Hepatocyte (in vitro differentiated cells): ENCODE data around the gene GAGE10. TPM values are rescaled to one million over a fixed set of nuclear protein-coding genes. Genes with fewer than 3 reads are reported as not detected.

Source experiments
- DNase-seq: peaks from one replicate; pipeline ENCODE4 v3.0.0-alpha.2; 2016; ENCODE audit warnings: low spot score
- H2AFZ ChIP-seq: fragments of 200-600 bp; sonication (generic); 2 replicates; pipeline ENCODE4 v1.6.0; 2016; ENCODE audit warnings: antibody characterized with exemption, mild to moderate bottlenecking
- H3K27ac ChIP-seq: fragments of 200-600 bp; sonication (generic); 2 replicates; pipeline ENCODE4 v1.5.1; 2016; ENCODE audit warnings: mild to moderate bottlenecking
- H3K27me3 ChIP-seq: fragments of 200-600 bp; sonication (generic); 2 replicates; pipeline ENCODE4 v1.6.1; 2016
- H3K36me3 ChIP-seq: fragments of 200-600 bp; sonication (generic); replicated peaks from 2 replicates; pipeline ENCODE4 v1.5.1; 2016; ENCODE audit warnings: low read depth; ENCODE audit not compliant: insufficient read depth
- H3K4me1 ChIP-seq: fragments of 200-600 bp; sonication (generic); 2 replicates; pipeline ENCODE4 v1.5.1; 2016; ENCODE audit warnings: mild to moderate bottlenecking, moderate library complexity; ENCODE audit not compliant: insufficient read depth
- H3K4me2 ChIP-seq: fragments of 200-600 bp; sonication (generic); 2 replicates; pipeline ENCODE4 v1.6.0; 2016
- H3K4me3 ChIP-seq: fragments of 200-600 bp; sonication (generic); 2 replicates; pipeline ENCODE4 v1.5.1; 2016; ENCODE audit warnings: mild to moderate bottlenecking
- H3K79me2 ChIP-seq: fragments of 200-600 bp; sonication (generic); 2 replicates; pipeline ENCODE4 v1.6.0; 2017; ENCODE audit warnings: mild to moderate bottlenecking
- H3K9me2 ChIP-seq: fragments of 200-600 bp; sonication (generic); replicated peaks from 2 replicates; pipeline ENCODE4 v1.6.0; 2017; ENCODE audit warnings: mild to moderate bottlenecking; ENCODE audit not compliant: insufficient read depth
- H3K9me3 ChIP-seq: fragments of 200-600 bp; sonication (generic); 2 replicates; pipeline ENCODE4 v1.5.1; 2016; ENCODE audit warnings: low read depth, mild to moderate bottlenecking
- H4K20me1 ChIP-seq: fragments of 200-600 bp; sonication (generic); 2 replicates; pipeline ENCODE4 v1.6.0; 2016; ENCODE audit warnings: mild to moderate bottlenecking; ENCODE audit not compliant: insufficient read depth, poor library complexity, severe bottlenecking
- CTCF ChIP-seq: fragments of 200-600 bp; sonication (generic); IDR thresholded peaks from 2 replicates; pipeline ENCODE4 v1.5.1; 2016; ENCODE audit warnings: antibody characterized with exemption, mild to moderate bottlenecking; ENCODE audit not compliant: poor library complexity
- EZH2 ChIP-seq: fragments of 200-600 bp; sonication (generic); IDR thresholded peaks from 2 replicates; pipeline ENCODE4 v1.6.1; 2016; ENCODE audit warnings: antibody characterized with exemption, mild to moderate bottlenecking, borderline replicate concordance
- EZH2phosphoT487 ChIP-seq: fragments of 200-600 bp; sonication (generic); IDR thresholded peaks from one replicate; pipeline ENCODE4 v1.6.1; 2018; ENCODE audit warnings: antibody characterized with exemption, mild to moderate bottlenecking, low read depth, moderate library complexity; ENCODE audit not compliant: unreplicated experiment, severe bottlenecking
- WGBS: methylation state at CpG from one replicate; pipeline ENCODE4 v1.1.6; 2016; ENCODE audit warnings: low lambda C conversion rate; ENCODE audit errors: missing lambda C conversion rate; 5-methylcytosine and 5-hydroxymethylcytosine counted together
- polyA plus RNA-seq: library from polyadenylated mRNA; unstranded; fragments of >200 nt; fragmentation: Nextera tagmentation; extraction: Ambion mirVana; gene quantifications from 2 replicates; pipeline ENCODE4 v1.2.1, GENCODE V29; 2016
- total RNA-seq: library from RNA; depleted of rRNA; stranded (reverse); fragments of >200 nt; gene quantifications from 2 replicates; pipeline ENCODE4 v1.2.3, GENCODE V29; 2014

The GAGE10 gene
- total and polyA plus RNA-seq, 2 experiments from 2014 or later = not detected

- peak within 1 kb of the TSS; percentile 56 for H2AFZ ChIP-seq
- DNase-seq = no peak
- WGBS = 74% methylated on average over 14 of the region's 70 CpGs
These were observed 33.6 kb upstream of the GAGE10 start, which contains the start of gene PPP1R3F for GRCh38 chrX:49269767-49270248. TSS of gene PPP1R3F (plus strand) at chrX:49269793. CDS start at chrX:49269870, 77 bp downstream.

GRCh38 chrX:49270249-49270921 lies 33.1 kb upstream of the GAGE10 start:
- peaks cover 6% of the 10 kb centered on the region for H3K4me1 ChIP-seq
- peaks cover 33% of the 10 kb centered on the region for H3K79me2 ChIP-seq
- no peaks in the 10 kb centered on the region for H3K36me3 ChIP-seq
- no peaks in the 10 kb centered on the region for H3K9me2 ChIP-seq
- H3K27me3 ChIP-seq = no peaks in the 10 kb centered on the region
- H3K27ac ChIP-seq = peak overlapping the region; percentile 95
- TF ChIP-seq CTCF = no peak
- no peak for TF ChIP-seq EZH2
- TF ChIP-seq EZH2phosphoT487 = no peak
- H3K4me2 ChIP-seq = peak overlapping the region; percentile 88
- peak overlapping the region; percentile 13 for H3K4me3 ChIP-seq
- no peaks in the 10 kb centered on the region for H3K9me3 ChIP-seq
- DNase-seq = no peak
- peak overlapping the region; percentile 56 for H2AFZ ChIP-seq
- H4K20me1 ChIP-seq = no peaks in the 10 kb centered on the region
- 73% methylated on average over 48 of the region's 66 CpGs for WGBS

More at GRCh38 chrX:49269767-49270248, 33.6 kb upstream of the GAGE10 start, which contains the start of gene PPP1R3F:
- Histone ChIP-seq H3K79me2 (peaks cover 33% of the 10 kb centered on the region), H3K27ac (peak within 1 kb of the TSS; percentile 95), H3K27me3 (no peaks in the 10 kb centered on the region), H4K20me1 (no peaks in the 10 kb centered on the region), H3K9me3 (no peaks in the 10 kb centered on the region), H3K36me3 (no peaks in the 10 kb centered on the region), H3K9me2 (no peaks in the 10 kb centered on the region), H3K4me3 (peak within 1 kb of the TSS; percentile 13), H3K4me2 (peak within 1 kb of the TSS; percentile 88), H3K4me1 (peaks cover 6% of the 10 kb centered on the region)
- TF ChIP-seq CTCF (no peak), EZH2phosphoT487 (no peak)

- H3K4me3 ChIP-seq = no peak overlapping the region
- H3K9me2 ChIP-seq = no peaks in the 10 kb centered on the region
- WGBS = 66% methylated on average over 2 of the region's 2 CpGs
- H3K79me2 ChIP-seq = peaks cover 33% of the 10 kb centered on the region
- DNase-seq = no peak
- no peaks in the 10 kb centered on the region for H4K20me1 ChIP-seq
- no peaks in the 10 kb centered on the region for H3K36me3 ChIP-seq
- peak overlapping the region; percentile 88 for H3K4me2 ChIP-seq
- no peak overlapping the region for H2AFZ ChIP-seq
- no peak overlapping the region for H3K27ac ChIP-seq
- H3K27me3 ChIP-seq = no peaks in the 10 kb centered on the region
- H3K4me1 ChIP-seq = peaks cover 6% of the 10 kb centered on the region
- no peaks in the 10 kb centered on the region for H3K9me3 ChIP-seq
- TF ChIP-seq EZH2phosphoT487 = no peak
- TF ChIP-seq CTCF = no peak
These were observed 32.1 kb upstream of the GAGE10 start for GRCh38 chrX:49271341-49271740.
